LNCaP clone FGC (cell line): ENCODE measurements around the gene TBX1.

Source experiments
- DNase-seq: peaks from one replicate; pipeline ENCODE4 v3.0.0-alpha.2; 2011; ENCODE audit warnings: low read depth
- H3K4me3 ChIP-seq: 2 replicates; pipeline ENCODE4 v1.5.1; 2011; ENCODE audit warnings: mild to moderate bottlenecking, low read depth, low read length, control low read depth
- TF ChIP-seq, protein P1 (sequence below): IDR thresholded peaks from 2 replicates; pipeline ENCODE4 v1.5.1; 2012; ENCODE audit warnings: mild to moderate bottlenecking; ENCODE audit not compliant: control insufficient read depth, insufficient read depth; ENCODE audit errors: extremely low read depth

The TBX1 gene

DNA sequence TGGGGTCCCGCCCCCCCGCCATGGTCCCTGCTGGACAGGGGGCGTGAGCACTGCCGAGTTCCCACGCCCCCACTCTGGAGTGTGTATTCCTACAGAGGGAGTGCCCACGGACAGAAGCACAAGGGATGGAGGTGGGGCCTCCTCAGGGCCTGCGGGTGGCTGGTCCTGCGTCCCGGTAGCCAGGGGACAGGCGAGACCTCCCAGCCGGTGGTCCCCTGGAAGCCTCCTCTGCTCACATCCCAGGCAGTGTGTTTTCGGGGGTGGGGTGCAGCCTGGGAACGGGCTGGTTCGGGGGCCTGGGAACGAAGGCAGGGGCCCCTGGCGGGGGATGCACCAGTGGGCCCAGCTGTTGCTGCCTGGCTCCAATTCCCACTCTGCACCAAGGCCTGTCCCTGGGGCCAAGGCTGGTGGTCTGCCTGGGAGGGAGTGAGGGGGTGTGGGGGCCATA is 21.1 kb upstream of the TBX1 start:
- TF ChIP-seq, protein P1, sequence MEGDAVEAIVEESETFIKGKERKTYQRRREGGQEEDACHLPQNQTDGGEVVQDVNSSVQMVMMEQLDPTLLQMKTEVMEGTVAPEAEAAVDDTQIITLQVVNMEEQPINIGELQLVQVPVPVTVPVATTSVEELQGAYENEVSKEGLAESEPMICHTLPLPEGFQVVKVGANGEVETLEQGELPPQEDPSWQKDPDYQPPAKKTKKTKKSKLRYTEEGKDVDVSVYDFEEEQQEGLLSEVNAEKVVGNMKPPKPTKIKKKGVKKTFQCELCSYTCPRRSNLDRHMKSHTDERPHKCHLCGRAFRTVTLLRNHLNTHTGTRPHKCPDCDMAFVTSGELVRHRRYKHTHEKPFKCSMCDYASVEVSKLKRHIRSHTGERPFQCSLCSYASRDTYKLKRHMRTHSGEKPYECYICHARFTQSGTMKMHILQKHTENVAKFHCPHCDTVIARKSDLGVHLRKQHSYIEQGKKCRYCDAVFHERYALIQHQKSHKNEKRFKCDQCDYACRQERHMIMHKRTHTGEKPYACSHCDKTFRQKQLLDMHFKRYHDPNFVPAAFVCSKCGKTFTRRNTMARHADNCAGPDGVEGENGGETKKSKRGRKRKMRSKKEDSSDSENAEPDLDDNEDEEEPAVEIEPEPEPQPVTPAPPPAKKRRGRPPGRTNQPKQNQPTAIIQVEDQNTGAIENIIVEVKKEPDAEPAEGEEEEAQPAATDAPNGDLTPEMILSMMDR, result no peak
- no peak overlapping the region for H3K4me3 ChIP-seq
- no peak for DNase-seq

DNA sequence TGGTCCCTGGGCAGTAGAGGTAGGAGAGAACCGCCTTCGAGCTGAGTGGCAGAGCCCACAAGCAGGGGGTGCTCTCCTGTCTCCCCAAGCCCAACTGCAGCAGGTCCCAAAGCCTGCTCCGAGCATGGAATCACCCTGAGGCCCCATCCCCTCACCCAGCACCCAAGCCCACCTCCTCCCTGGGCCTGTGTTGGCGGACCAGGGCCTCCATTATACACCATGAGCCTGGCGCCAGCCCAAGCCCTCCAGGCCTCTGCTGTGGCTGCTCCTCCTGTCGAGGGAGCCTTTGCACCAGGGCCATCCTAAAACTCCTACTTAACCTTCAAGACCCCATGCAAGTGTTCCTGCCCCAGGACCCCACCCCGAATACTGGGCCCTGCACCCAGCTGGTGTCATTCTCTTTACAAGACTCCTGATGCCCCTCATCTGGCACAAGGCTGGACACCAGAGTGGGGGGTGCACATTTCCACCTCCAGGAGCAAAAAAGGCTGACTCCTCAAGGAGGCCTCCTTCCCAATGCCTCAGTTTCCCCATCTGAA is 20.6 kb upstream of the TBX1 start:
- DNase-seq, result no peak
- TF ChIP-seq, protein P1, result no peak
- H3K4me3 ChIP-seq, result no peak overlapping the region

DNA sequence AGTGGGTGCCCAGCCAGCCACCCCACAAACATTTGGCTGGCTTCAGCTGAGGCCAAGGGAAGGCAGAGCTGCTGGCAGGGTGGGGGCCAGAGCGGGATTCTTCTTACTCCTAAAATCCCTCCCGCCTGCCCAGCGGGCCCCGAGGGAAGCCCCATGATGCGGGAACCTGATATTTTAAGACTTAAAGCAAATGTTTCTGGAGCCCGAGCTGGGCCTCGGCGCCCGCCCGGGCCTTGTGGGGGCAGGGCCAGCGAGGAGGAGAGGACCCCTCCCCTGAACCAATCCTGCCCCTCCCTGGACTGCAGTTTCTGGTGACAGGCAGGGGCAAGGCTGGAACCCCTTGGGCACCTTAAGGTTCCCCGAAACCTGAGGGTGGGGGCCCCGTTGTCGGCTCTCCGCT is 20.0 kb upstream of the TBX1 start:
- H3K4me3 ChIP-seq, result no peak overlapping the region
- TF ChIP-seq, protein P1, result no peak
- no peak for DNase-seq

DNA sequence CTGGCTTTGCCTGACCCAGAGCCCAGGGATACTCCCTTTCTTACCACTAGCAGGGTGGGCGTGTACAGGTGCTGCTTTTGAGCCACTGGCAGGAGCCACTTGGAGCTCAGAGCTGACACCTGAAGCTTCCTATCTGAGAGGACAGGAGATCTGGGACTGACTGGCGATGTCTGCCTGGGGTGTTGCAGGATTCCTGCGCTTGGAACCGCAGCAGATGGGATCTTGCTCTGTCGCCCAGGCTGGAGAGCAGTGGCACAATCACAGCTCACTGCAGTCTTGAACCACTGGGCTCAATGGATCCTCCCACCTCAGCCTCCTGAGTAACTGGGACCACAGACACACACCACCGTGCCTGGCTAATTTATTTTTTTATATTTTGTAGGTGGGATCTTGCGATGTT is 19.5 kb upstream of the TBX1 start:
- DNase-seq, result no peak
- TF ChIP-seq, protein P1, result no peak
- H3K4me3 ChIP-seq, result no peak overlapping the region

DNA sequence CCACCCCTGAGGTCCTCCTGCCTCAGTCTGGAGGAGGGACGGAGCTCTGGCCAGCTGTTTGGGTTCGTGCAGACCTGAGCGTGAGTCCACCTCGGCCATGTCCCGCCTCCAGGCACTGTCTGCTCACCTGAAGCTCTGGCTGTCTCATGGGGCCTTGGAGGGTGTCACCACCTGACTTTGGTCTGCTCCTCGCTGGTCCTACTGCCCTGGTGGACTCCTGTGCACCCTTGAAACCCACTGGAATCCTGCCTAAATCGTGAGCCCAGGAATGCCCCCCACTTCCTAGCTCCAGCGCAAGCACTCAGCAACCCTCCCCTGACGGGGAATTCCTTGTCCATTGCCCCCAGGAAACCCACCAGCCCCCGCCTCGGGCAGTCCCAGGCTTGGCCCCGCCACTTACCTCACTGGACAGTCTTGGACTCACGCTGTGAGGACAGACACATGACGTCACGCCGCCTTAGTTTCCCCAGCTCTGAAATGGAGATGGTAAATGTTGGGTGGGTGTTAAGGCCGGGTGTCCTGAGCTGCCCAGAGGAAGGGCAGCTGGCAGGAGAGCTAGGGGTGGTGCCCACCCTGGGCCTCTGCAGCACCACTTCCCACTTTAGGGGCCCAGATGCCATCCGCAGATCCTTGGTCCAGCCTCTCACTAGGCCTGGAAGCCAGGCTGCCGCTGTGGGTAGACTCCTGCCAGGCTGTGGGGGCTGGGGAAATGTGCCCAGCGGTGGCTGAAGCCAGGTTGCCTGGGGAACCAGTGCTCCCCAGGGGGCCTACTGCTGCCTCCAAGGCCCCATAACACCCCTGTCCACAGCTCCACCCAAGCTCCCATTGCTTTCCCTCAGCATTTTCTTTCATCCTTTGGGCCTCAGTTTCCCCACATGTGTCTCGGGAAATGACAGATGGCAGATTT is 18.2 kb upstream of the TBX1 start:
- TF ChIP-seq, protein P1, result no peak
- no peak overlapping the region for H3K4me3 ChIP-seq
- DNase-seq, result no peak

DNA sequence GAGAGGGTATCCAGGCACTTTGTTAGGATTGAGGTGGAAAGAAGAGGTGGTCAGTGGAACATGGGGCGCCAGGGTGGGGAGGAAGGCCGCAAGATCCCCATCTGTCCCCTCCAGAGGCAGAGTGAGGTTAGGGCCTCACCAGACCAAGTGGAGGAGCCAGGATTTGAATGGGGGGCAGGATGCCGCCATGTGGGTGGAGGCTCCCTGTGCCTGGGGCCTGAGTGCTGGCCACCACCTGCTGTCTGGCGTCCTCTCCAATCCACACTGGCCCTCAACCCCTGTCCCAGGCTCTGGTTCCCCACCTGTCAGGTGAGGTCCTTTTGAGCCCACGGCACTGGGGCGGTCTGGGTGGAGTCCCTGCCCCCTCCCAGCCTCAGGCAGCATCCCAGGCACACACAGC is 17.5 kb upstream of the TBX1 start:
- no peak overlapping the region for H3K4me3 ChIP-seq
- TF ChIP-seq, protein P1, result no peak
- no peak for DNase-seq
